ENCODE measurements around the gene POMT1.
"Not testable (repeated sequence)": the region's sequence is repeated elsewhere in the genome, so short reads cannot be mapped to it uniquely, and the experiment has no call there.

The POMT1 gene

DNA sequence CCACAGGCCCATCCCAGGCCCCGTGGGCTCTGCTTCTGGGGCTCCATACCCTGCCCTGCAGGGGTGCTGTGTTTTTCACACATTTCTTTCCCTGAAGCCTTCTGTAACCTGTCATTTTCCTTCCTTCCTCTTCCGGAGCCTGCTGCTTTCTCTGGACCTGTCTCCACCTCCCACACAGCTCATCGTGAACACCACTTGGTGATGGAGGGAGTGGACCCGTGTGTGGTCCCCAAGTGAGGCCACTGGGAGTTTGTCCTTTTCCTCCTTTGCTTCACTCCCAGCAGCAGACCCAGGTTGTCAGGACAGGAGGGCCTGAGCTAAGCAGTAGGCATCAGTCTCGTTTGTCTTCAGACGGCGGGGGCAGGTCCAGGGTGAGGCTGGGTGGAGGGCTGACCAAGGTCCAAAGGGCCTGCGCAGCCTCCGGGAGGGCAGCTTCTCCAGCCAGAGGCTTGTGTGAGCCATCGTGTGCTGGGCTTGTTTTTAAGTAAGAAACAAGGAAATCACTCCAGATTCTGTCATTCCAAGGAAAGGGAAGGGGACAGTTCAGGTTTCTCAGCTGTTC, 5.8 kb upstream of the POMT1 start:
- FAIRE-seq: no peak

DNA sequence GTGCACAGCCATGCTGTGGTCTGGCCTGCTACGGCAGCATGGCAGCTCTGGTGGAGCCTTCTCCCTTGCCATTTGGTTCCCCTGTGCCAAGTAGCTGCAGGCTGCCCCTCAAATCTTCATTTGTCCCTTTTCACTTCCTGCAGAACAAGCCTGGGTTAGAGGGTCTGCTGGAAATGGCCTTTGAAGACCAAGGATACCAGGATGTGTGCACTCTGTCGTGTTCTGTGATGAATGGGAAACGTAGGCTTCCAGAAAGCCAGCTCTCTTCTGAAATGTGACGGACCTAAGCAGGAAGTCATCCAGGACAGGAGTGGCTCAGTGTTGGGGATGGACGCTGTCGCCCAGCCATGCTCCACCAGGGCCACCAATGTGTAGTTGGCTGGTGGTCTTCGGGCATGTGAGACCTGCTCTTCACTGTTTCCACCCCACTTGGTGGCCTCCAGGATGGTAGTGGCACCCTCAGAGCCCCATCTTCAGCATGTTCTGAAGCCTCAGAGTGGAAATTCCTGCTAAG, 3.4 kb upstream of the POMT1 start:
- FAIRE-seq: no peak

DNA sequence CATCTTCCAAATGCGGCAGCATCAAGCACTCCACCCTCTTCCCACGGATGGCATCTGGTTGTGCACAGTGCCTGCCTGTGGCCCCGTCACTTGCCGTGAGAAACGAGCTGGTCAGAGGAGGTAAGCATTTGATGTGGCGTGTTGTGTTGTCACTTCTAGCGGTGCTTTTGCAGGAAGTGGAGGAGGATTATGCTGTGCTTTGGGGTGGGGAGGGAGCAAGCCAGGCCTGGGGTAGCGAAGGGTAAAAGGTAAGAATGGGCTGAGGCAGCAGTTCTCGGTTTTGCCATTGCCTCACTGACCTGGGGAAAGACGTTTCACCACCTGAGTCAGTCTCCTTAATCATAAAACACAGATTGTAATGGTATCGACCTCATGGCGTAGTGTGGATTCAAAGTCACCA, 2.3 kb upstream of the POMT1 start:
- FAIRE-seq: no peak

DNA sequence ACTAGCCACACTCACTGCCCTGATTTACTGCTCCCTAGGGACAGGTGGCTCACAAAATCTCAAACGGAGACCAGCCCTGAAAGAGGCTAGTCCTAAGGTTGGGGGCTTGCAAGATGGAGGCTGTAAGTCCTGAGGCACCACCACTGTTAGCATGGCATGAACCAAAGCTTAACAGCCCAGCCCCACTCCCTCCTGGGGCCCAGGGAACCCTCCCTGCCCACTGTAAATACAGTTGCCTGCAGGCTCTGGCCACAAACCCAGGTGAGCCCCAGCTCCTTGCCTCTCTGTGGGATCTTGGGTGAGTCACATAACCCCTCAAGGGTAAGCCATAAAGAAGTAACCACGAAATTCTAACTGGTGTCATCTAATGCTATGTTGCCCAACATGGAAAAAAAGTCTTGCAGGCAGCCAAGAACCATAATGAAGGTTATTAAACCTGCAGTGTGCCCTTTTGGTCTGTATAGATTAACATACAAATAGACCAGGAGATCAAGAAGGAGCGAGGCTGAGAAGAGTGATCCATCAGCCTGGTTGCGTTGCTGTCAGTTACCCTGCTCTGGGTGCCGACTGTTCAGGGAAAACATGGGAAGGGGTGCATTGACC, 1.7 kb upstream of the POMT1 start:
- FAIRE-seq: no peak

DNA sequence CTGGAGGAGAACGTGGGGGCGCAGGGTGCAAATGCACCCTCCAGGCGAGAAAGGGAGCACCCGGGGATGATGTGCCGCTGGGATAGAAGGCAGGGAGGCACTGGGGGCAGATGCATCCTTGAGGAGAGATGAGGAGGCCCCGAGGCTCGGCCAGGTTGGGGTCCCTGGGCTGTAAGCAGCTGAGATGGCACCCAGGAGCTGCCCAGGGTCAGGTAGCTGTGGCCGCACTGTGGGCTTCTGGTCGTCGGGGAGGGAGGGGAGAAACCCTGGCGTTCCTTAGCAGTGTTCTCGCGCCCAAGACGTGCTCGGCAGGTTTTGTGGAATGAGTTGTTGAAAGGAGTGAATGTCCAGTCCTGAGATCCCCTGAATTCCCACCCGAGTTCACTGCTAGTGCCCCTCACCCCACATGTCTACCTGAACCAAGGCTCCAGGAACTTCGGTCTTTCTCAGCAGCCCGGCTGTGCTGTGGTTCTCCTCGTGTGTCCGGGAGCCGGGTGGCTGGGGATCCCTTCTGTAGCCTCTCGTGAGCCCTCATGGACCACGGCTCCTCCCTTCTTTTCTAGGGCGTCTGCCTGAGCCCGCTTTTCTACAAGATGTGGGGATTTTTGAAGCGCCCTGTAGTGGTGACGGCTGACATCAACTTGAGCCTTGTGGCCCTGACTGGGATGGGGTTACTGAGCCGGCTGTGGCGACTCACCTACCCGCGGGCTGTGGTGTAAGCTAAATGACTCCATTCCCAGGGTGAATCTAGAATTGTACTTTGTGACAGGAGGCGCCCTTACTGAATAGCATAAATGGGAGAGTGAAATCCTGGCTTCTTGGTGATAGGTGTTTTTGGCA, 1.1 kb downstream of the POMT1 start:
- FAIRE-seq: no peak

DNA sequence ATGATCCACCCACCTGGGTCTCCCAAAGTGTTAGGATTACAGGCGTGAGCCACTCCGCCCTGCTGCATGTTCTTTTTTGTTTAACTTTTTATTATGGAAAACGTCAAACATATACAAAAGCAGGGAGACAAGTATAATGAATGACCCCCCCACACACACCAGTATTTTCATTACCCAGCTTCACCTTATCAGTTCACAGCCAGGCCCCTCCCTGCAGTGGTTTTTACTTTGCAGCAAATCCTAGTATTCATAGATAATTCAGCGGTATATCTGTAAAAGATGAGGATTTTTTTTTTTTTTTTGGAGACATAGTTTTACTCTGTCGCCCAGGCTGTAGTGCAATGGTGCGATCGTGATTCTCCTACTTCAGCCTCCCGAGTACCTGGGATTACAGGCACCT, 2.3 kb downstream of the POMT1 start:
- no peak for FAIRE-seq

DNA sequence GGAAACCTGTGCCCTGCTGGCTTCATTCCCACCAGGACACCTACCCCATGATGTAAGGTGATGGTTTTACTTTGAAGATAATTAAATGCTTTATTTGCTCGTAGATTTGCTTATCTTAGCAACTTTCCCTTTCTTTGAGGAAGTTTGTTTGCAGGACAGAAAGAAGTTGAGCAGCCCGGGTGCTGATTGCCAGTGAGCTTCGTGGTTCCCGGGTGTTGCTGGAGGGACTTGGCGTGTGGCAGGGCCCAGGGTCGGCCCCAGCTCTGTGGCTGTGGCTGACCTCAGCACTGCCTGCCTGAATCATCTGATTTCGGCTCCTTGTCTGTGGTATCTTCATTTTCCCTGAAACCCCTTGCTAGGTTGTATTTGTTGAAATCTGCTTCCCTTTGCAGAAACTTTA, 8.7 kb downstream of the POMT1 start:
- FAIRE-seq: no peak

DNA sequence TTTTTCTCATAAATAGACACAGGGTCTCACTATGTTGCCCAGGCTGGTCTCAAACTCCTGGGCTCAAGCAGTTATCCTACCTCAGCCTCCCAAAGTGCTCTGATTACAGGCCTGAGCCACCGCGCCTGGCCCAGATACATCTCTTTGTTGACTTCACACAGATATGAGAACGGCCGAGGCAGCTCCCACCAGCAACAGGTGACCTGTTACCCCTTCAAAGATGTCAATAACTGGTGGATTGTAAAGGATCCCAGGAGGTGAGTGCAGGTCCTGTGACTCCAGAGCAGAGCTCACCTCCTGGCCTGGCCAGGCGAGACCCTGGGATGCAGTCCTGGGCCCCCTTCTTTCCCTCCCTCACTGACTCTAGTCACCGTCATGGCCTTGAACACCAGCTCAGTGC, 9.2 kb downstream of the POMT1 start:
- FAIRE-seq: no peak

DNA sequence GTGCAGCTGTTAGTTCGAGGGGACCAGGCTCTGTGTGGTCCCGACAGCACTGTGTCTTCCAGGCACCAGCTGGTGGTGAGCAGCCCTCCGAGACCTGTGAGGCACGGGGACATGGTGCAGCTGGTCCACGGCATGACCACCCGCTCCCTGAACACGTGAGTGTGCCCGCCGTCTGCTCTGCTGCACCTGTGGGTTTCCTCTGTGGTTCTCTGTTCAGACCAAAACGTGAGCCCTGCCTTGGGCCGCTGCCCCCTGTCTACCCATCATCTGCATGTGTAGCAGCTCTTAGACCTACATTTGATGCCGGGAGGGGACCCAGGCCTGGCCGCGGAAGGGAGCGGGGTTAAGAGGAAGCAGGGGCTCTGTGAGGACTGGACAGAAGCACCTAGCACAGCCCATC, 10.5 kb downstream of the POMT1 start:
- FAIRE-seq: no peak

DNA sequence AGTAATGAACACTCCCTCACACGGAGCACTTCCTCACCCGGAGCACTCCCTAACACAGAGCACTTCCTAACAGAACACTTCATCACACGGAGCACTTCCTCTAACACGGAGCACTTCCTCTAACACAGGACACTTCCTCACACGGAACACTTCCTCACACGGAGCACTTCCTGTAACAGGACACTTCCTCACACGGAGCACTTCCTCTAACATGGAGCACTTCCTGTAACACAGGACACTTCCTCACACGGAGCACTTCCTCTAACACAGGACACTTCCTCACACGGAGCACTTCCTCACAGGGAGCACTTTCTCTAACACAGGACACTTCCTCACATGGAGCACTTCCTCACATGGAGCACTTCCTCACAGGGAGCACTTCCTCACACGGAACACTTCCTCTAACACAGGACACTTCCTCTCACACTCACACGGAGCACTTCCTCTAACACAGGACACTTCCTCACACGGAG, 12.9 kb downstream of the POMT1 start:
- FAIRE-seq: not testable (repeated sequence)

DNA sequence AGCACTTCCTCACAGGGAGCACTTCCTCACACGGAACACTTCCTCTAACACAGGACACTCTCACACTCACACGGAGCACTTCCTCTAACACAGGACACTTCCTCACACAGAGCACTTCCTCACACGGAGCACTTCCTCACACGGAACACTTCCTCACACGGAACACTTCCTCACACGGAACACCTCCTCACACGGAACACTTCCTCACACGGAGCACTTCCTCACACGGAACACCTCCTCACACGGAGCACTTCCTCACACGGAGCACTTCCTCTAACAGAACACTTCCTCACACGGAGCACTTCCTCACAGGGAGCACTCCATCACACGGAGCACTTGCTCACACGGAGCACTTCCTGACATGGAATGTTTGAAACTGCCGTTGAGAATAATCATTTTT, 13.4 kb downstream of the POMT1 start:
- FAIRE-seq: no peak

DNA sequence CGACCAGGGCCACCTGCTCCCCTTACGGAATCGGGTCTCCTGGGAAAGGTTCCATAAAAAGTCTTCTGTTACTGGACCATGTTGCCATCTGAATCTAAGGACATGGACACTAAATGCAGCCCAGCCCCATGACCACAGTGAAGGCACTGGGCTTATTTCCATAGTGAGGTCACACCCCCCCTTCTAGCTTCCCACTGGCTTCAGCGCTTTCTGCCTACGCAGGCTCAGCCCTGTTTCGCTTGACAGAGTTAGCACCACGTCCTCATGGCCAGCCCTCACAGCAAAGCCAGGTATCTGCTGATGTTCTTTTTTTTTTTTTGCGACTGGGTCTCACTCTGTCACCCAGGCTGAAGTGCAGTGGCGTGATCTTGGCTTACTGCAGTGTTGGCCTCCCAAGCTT, 14.2 kb downstream of the POMT1 start:
- no peak for FAIRE-seq

DNA sequence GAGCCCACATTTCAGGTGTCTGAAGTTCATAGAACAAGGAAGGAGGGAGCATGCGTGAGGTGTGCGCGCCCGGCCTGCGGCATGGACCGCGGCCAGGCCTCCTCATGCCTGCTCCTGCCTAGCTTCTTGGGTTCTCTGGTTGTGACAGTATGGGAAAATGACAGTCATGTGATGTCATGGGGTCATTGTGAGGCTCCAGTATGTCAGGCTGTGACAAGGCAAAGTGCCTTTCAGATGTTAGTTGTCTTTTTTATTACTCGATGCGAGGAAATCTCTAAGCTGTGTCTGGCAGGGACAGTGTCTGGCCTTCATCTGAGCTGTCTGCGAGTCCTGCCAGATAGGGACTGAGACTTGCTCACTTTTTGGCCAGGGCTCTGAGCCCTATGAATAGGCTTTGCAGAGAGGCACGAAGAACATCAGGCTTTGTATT, 15.1 kb downstream of the POMT1 start:
- no peak for FAIRE-seq

DNA sequence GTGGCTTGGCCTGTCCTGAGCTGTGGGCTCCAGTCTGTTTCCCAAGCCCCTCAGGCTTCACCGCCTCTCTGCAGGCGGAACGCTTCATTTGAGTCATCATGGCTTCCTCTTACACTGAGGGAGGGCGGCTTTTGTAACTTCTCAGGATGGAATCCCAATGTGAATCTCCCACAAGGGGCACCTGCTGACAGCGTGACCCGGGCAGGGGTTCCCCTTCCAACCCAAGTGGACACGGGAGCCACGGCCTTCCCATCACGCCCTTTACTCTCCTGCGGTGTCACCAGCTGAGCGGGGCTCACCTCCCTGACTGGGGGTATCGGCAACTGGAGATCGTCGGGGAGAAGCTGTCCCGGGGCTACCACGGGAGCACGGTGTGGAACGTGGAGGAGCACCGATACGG, 15.8 kb downstream of the POMT1 start:
- FAIRE-seq: no peak

DNA sequence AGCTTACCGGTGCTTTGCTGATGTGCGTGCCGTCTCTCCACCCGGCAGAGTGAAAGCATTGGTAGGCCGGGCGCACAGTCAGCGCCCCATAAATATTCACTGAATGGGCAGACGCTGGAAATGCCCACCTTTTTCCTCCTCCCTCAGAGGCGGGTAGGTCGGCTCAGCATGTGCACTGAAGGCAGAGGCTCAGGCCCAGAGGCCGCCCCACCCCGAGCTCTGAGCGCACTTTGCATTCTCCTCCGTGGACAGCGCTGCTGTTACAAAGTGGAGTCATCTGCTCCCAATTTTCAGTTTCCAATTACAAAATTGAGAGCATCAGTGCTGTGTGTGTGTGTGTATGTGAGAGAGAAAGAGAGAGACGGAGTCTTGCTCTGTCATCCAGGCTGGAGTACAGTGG, 17.8 kb downstream of the POMT1 start:
- FAIRE-seq: no peak

DNA sequence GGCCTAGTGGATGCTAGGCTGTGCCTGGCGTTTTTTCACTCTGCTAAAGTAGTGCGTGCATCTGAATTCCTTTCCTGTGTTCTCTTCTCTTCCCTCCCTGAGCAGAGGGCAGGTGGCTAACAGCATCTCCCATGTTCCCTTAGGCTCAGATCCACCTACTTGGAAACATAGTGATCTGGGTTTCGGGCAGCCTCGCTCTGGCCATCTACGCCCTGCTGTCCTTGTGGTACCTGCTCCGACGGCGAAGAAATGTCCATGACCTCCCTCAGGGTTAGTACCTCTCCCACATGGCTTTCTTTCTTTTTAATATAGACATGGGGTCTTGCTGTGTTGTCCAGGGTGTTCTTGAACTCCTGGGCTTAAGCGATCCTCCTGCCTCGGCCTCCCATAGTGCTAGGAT, 18.5 kb downstream of the POMT1 start:
- FAIRE-seq: no peak

DNA sequence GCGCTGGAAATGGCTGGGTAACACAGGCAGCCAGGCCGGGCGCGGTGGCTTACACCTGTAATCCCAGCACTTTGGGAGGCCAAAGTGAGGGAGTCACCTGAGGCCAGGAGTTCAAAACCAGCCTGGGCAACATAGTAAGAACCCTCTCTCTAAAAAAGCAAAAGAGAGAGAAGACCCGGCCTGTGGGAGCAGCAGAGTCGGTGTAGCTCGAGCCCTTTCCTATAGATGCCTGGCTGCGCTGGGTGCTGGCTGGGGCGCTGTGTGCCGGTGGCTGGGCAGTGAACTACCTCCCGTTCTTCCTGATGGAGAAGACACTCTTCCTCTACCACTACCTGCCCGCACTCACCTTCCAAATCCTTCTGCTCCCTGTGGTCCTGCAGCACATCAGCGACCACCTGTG, 19.1 kb downstream of the POMT1 start:
- FAIRE-seq: no peak

DNA sequence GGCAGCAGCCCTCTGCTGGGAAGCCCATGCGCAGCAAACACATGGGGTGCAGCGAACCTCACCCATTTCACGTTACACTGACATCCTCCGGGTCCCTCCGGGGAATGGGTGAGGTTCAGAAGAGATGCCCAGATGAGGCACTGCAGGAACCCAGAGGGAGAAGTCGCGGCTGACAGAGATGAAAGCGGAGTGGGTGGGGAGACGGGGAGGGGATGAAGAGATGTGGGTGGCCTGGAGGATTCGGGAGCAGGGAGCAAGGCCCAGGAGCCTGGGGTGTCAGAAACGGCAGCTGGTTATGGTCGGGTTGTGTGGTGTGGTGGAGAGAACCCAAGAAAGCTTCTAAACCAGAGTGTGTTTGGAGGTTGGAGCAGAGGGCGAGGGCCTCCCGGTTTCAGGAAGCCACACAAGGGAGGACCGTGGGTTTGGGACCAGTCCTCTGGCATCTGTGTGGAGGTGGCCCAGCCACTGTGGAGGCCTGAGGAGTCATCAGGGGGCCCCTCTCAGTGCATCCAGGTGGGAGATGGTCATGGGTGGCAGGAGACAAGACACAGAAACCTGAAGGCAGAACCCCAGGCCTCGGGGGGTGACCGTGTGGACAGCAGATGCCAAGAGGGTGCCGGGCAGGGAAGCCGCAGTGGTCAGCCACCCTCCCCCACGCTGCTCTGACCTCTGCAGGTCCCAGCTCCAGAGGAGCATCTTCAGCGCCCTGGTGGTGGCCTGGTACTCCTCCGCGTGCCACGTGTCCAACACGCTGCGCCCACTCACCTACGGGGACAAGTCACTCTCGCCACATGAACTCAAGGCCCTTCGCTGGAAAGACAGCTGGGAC, 19.8 kb downstream of the POMT1 start:
- FAIRE-seq: no peak

DNA sequence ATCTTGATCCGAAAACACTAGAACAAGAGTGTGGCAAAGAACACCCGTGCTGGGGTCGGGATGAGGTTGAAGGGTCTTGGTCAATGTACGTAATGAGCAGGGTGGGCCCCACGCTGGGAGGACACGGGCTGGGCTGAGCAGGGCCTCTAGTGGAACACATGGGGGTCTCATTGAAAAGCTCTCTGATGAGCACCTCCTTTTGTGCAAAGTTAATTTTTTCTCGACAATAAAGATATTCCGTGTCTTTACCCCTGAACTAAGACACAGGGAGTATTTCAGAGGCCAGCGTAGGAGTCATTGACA, 20.3 kb downstream of the POMT1 start:
- no peak for FAIRE-seq

DNA sequence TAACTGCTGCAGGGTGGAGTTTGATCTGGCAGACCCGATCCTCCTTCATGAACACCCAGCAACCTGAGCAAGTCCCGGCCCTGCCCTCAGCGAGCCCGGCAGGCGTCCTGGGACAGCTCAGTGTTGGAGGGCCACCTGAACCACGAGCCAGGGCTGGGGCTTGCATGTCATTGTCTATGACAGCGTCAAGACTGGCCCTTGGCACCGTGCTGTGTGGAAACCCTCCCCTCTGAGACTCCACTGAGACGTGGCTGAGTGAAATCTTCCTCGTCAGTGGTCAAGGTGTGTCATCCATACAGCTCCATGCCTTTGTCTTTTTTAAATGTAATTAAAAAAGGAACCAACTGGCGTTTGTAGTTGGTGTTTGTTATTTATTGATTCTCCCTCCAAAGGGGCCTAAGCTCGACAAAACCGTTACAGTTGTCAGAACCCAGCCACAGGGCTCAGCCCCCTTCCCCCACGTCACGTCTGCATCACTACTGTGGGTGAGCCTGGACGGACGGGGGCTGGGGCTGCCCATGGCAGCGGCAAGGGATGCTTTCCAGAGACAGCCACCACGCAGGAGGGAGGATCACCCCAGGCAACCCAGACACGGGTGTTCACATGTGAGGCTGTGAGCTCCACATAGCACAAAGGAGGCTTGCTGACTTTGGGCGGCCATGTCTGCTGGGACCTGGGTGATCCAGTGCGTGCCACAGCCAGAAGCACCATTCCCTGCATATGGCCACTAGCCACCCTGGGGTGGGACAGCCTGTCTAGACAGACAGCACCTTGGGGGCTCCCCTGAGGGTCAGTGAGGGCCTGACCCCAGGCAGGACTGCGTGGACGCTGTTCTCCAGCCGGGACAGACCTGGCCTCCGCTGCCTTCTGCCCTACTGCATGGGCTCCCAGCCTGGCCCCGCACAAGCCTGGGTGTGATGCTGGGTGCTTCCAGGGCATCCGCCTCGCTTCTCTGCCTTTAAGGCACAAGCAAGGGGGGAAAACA, 21.0 kb downstream of the POMT1 start:
- no peak for FAIRE-seq

DNA sequence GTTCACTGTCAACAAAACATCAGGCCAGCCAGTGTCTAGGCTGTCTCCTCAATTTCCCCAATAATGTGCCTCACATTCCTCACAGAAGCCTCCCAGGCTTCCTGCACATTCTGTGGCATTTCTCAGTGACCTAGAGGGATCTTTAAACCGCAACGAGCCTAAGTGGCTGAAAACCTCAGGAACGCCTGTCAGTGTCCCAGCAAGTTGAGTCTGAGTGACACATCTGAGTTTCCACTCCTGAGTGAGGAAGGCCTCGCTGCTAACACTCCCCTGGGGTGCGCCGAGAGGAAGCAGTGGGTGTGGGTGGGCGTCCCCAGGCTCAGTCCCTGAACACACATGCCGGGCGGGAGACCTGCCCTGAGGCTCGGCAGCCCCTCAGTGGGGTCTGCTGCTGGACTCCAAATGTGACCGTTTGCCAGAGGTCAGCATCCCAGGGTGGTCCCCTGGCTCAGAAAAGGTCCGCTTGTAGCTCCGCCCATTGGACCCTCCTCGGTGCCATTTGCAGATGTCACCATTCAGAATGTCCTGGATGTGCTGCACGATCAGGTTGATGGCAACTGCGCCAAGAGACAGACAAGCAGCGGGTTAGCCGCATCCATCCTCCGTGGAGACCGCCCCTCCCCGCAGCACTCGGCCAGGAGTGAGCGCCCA, 22.1 kb downstream of the POMT1 start:
- no peak for FAIRE-seq

All from TTC549 (cell line).